SK-N-SH treated with all-trans-retinoic acid at 6 μM for 48 hours (cell line): ENCODE measurements around the gene EDAR.

ENCODE experiments used
- ATAC-seq: fragments of 200-7000 bp; cut with Tn5 transposase; 3 replicates; pipeline ENCODE4 v1.9.1; 2020; ENCODE audit warnings: mild to moderate bottlenecking, moderate library complexity
- ARNTL ChIP-seq: fragments of 450-650 bp; formaldehyde crosslinking; IDR thresholded peaks from 2 replicates; pipeline ENCODE4 v1.5.0; 2020; ENCODE audit warnings: low read depth, mild to moderate bottlenecking, moderate library complexity, borderline replicate concordance
- BACH2 ChIP-seq: fragments of 250-450 bp; sonication (Bioruptor Pico); IDR thresholded peaks from 2 replicates; pipeline ENCODE4 v1.9.0; 2021; ENCODE audit warnings: mild to moderate bottlenecking, borderline replicate concordance
- CREB5 ChIP-seq: fragments of 250-450 bp; sonication (Bioruptor Pico); IDR thresholded peaks from 2 replicates; pipeline ENCODE4 v1.5.1; 2020; ENCODE audit warnings: low read depth, mild to moderate bottlenecking, moderate library complexity
- CSDC2 ChIP-seq: fragments of 250-450 bp; sonication (Bioruptor Pico); IDR thresholded peaks from 2 replicates; pipeline ENCODE4 v1.5.0; 2020; ENCODE audit warnings: mild to moderate bottlenecking, moderate library complexity
- CSRNP3 ChIP-seq: fragments of 250-450 bp; sonication (Bioruptor Pico); IDR thresholded peaks from 2 replicates; pipeline ENCODE4 v1.5.1; 2021; ENCODE audit warnings: mild to moderate bottlenecking, moderate library complexity
- ESRRG ChIP-seq: fragments of 250-450 bp; sonication (Bioruptor Pico); IDR thresholded peaks from 2 replicates; pipeline ENCODE4 v1.6.1; 2021; ENCODE audit warnings: mild to moderate bottlenecking
- GLIS3 ChIP-seq: fragments of 250-450 bp; sonication (Bioruptor Pico); IDR thresholded peaks from 2 replicates; pipeline ENCODE4 v1.5.0; 2020; ENCODE audit warnings: mild to moderate bottlenecking, moderate library complexity
- ISL1 ChIP-seq: fragments of 250-450 bp; sonication (Bioruptor Pico); IDR thresholded peaks from 2 replicates; pipeline ENCODE4 v2.1.2; 2022; ENCODE audit warnings: mild to moderate bottlenecking, moderate library complexity
- OSR1 ChIP-seq: fragments of 250-450 bp; sonication (Bioruptor Pico); IDR thresholded peaks from 2 replicates; pipeline ENCODE4 v1.8.0; 2022; ENCODE audit warnings: moderate library complexity, mild to moderate bottlenecking, inconsistent platforms
- PATZ1 ChIP-seq: fragments of 250-450 bp; sonication (Bioruptor Pico); IDR thresholded peaks from 2 replicates; pipeline ENCODE4 v1.8.0; 2020; ENCODE audit warnings: mild to moderate bottlenecking, moderate library complexity, borderline replicate concordance
- TCF4 ChIP-seq: fragments of 250-450 bp; sonication (Bioruptor Pico); IDR thresholded peaks from 2 replicates; pipeline ENCODE4 v1.8.0; 2021; ENCODE audit warnings: mild to moderate bottlenecking, moderate library complexity, borderline replicate concordance
- TSHZ2 ChIP-seq: fragments of 250-450 bp; sonication (Bioruptor Pico); IDR thresholded peaks from 2 replicates; pipeline ENCODE4 v1.5.0; 2020; ENCODE audit warnings: mild to moderate bottlenecking, moderate library complexity
- ZC3H10 ChIP-seq: fragments of 250-450 bp; sonication (Bioruptor Pico); IDR thresholded peaks from 2 replicates; pipeline ENCODE4 v1.5.1; 2021; ENCODE audit warnings: mild to moderate bottlenecking, moderate library complexity
- ZNF565 ChIP-seq: fragments of 450-650 bp; formaldehyde crosslinking; conservative IDR thresholded peaks from 2 replicates; pipeline ENCODE4 v1.5.0; 2020; ENCODE audit warnings: low read depth, mild to moderate bottlenecking, moderate library complexity
- ZNF8 ChIP-seq: fragments of 450-650 bp; formaldehyde crosslinking; IDR thresholded peaks from 2 replicates; pipeline ENCODE4 v1.5.0; 2020; ENCODE audit warnings: mild to moderate bottlenecking, moderate library complexity

Gene EDAR

GRCh38 chr2:108911807-108912628 is 77.0 kb downstream of the EDAR start (continued):
- TF ChIP-seq CSDC2 (CRISPR knock-in tag) (no peak), ESRRG (no peak), ZNF8 (CRISPR knock-in tag) (no peak), ISL1 (no peak)
- TF ChIP-seq, all 23 proteins: peak for 0

- TF ChIP-seq CSRNP3 (CRISPR knock-in tag) (no peak), CREB5 (CRISPR knock-in tag) (no peak), ARNTL (CRISPR knock-in tag) (no peak), PATZ1 (CRISPR knock-in tag) (no peak), ESRRG (no peak), GLIS3 (CRISPR knock-in tag) (no peak)
Observed at GRCh38 chr2:108911401-108911800, 77.6 kb downstream of the EDAR start.

GRCh38 chr2:108910541-108911396 is 78.3 kb downstream of the EDAR start:
- TF ChIP-seq ZC3H10 (no peak), OSR1 (no peak), TSHZ2 (CRISPR knock-in tag) (no peak), TCF4 (CRISPR knock-in tag) (no peak), CSRNP3 (CRISPR knock-in tag) (no peak), ZNF565 (CRISPR knock-in tag) (no peak), BACH2 (no peak)
- no peak for ATAC-seq

More at GRCh38 chr2:108911401-108911800, 77.6 kb downstream of the EDAR start:
- no peak for ATAC-seq

- TF ChIP-seq CREB5 (CRISPR knock-in tag), result no peak
- ATAC-seq, result no peak
Observed at GRCh38 chr2:108910011-108910431, 79.0 kb downstream of the EDAR start.
